Sigmoid colon (tissue), 7 donors: ENCODE results near the gene TP53BP1. TPM values are rescaled to one million over a fixed set of nuclear protein-coding genes. Genes with fewer than 3 reads are reported as not detected.

Experiments used
- DNase-seq: peaks from one replicate; pipeline ENCODE4 v3.0.0-alpha.2; 2019
- H3K27ac ChIP-seq, 4 donors: fragments of 200-600 bp; sonication (generic); one replicate each; pipeline ENCODE4 v1.5.1; 2016 to 2019; ENCODE audit warnings: mild to moderate bottlenecking in 1 of 4
- H3K27me3 ChIP-seq, 3 donors: fragments of 200-600 bp; sonication (generic); one replicate each; pipeline ENCODE4 v1.5.1; 2019; ENCODE audit warnings: mild to moderate bottlenecking in 1 of 3
- H3K36me3 ChIP-seq, 4 donors: fragments of 200-600 bp; sonication (generic); one replicate each; pipeline ENCODE4 v1.5.1; 2016 to 2019
- H3K4me1 ChIP-seq, 4 donors: fragments of 200-600 bp; sonication (generic); one replicate each; pipeline ENCODE4 v1.5.1; 2017 to 2019
- H3K4me3 ChIP-seq, 4 donors: fragments of 200-600 bp; sonication (generic); one replicate each; pipeline ENCODE4 v1.5.1; 2017 to 2019; ENCODE audit warnings: mild to moderate bottlenecking in 2 of 4, moderate library complexity in 1 of 4
- H3K9me3 ChIP-seq, 4 donors: fragments of 200-600 bp in 3 of 4; sonication (generic) in 3 of 4; one replicate each; pipeline versions ENCODE4 v1.5.1 to v1.6.1; 2013 to 2019
- EP300 ChIP-seq, 4 donors: sonication (generic); formaldehyde crosslinking; IDR thresholded peaks; one replicate each; pipeline ENCODE4 v1.6.1; 2017; ENCODE audit warnings: antibody characterized with exemption in 4 of 4
- POLR2A ChIP-seq, 2 donors: fragments of 450-650 bp; IDR thresholded peaks; one replicate each; pipeline ENCODE4 v1.6.1; 2016; ENCODE audit warnings: antibody characterized with exemption in 2 of 2, mild to moderate bottlenecking in 2 of 2, moderate library complexity in 2 of 2
- POLR2AphosphoS5 ChIP-seq, 4 donors: sonication (generic); formaldehyde crosslinking; IDR thresholded peaks; one replicate each; pipeline ENCODE4 v1.6.1; 2017; ENCODE audit warnings: antibody characterized with exemption in 4 of 4
- WGBS, 2 donors: extraction: QIAGEN DNeasy Blood & Tissue Kit; methylation state at CpG; one replicate each; pipeline ENCODE4 v1.1.7; 2013; 5-methylcytosine and 5-hydroxymethylcytosine counted together
- intact Hi-C: fragments of 100-400 bp; cut with DNase I; formaldehyde crosslinking; loops from one replicate; pipeline ENCODE4 v1.15.1; 2023
- polyA plus RNA-seq, 3 donors: library from polyadenylated mRNA; stranded (reverse); fragments of 200-250 nt; gene quantifications; one replicate each; pipeline ENCODE4 v1.2.3, GENCODE V29; 2013
- total RNA-seq, 4 donors: library from RNA; depleted of rRNA; stranded (reverse); fragments of >200 nt; gene quantifications; one replicate each; pipeline ENCODE4 v1.1.0, GENCODE V29; 2016
- TF ChIP-seq, protein P1 (sequence below), 4 experiments: fragments of 450-650 bp in 3 of 4; fragments of 200-600 bp in 1 of 4; IDR thresholded peaks; one replicate each; pipeline ENCODE4 v1.5.1; 2016 to 2019; ENCODE audit warnings: antibody characterized with exemption in 4 of 4, mild to moderate bottlenecking in 3 of 4, moderate library complexity in 2 of 4
- donor health status: healthy with polysubstance abuse.
- donor health status: Bipolar disorder and iron deficiency.
- donor health status: healthy.

Gene TP53BP1
- total and polyA plus RNA-seq, 7 donors = 1.8 to 63.4 (median 38.3) TPM

- no peak overlapping the region for H3K4me3 ChIP-seq
- no peaks in the 10 kb centered on the region for H3K9me3 ChIP-seq
- no peak for TF ChIP-seq POLR2A (IDR thresholded peaks at IDR 0.05)
- TF ChIP-seq, protein P1, sequence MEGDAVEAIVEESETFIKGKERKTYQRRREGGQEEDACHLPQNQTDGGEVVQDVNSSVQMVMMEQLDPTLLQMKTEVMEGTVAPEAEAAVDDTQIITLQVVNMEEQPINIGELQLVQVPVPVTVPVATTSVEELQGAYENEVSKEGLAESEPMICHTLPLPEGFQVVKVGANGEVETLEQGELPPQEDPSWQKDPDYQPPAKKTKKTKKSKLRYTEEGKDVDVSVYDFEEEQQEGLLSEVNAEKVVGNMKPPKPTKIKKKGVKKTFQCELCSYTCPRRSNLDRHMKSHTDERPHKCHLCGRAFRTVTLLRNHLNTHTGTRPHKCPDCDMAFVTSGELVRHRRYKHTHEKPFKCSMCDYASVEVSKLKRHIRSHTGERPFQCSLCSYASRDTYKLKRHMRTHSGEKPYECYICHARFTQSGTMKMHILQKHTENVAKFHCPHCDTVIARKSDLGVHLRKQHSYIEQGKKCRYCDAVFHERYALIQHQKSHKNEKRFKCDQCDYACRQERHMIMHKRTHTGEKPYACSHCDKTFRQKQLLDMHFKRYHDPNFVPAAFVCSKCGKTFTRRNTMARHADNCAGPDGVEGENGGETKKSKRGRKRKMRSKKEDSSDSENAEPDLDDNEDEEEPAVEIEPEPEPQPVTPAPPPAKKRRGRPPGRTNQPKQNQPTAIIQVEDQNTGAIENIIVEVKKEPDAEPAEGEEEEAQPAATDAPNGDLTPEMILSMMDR (IDR thresholded peaks at IDR 0.05) = no peak
- TF ChIP-seq POLR2AphosphoS5 (IDR thresholded peaks at IDR 0.05) = no peak
- no peaks in the 10 kb centered on the region for H3K27me3 ChIP-seq
- intact Hi-C loops = loop anchor here (5.0 kb wide), 1 partner anchor 37 kb away; no protein-coding TSS in a partner anchor
- H3K27ac ChIP-seq = no peak overlapping the region
- no peak for DNase-seq
- H3K36me3 ChIP-seq = peaks cover 37 to 86% (median 52%) of the 10 kb centered on the region in 4 donors
- peaks cover 0 to 8% (median 2%) of the 10 kb centered on the region in 4 donors for H3K4me1 ChIP-seq
- 88 to 92% methylated on average over 4 of the region's 4 CpGs for WGBS, 2 donors
These were observed 31.4 kb upstream of the TP53BP1 start for GRCh38 chr15:43524254-43524845.

- intact Hi-C loops = loop anchor here (5.0 kb wide), 1 partner anchor 36 kb away; no protein-coding TSS in a partner anchor
- no peaks in the 10 kb centered on the region for H3K9me3 ChIP-seq
- peaks cover 0 to 15% (median 6%) of the 10 kb centered on the region in 4 donors for H3K4me1 ChIP-seq
- H3K27me3 ChIP-seq = no peaks in the 10 kb centered on the region
- TF ChIP-seq, protein P1 (IDR thresholded peaks at IDR 0.05) = no peak
- TF ChIP-seq POLR2A (IDR thresholded peaks at IDR 0.05) (no peak), POLR2AphosphoS5 (IDR thresholded peaks at IDR 0.05) (no peak), EP300 (IDR thresholded peaks at IDR 0.05) (no peak)
- peaks cover 37 to 82% (median 52%) of the 10 kb centered on the region in 4 donors for H3K36me3 ChIP-seq
- H3K4me3 ChIP-seq = no peak overlapping the region
- no peak overlapping the region for H3K27ac ChIP-seq
- no peak for DNase-seq
- 88 to 90% methylated on average over 7 of the region's 7 CpGs for WGBS, 2 donors
These were observed 30.7 kb upstream of the TP53BP1 start for GRCh38 chr15:43523646-43524045.

DNA sequence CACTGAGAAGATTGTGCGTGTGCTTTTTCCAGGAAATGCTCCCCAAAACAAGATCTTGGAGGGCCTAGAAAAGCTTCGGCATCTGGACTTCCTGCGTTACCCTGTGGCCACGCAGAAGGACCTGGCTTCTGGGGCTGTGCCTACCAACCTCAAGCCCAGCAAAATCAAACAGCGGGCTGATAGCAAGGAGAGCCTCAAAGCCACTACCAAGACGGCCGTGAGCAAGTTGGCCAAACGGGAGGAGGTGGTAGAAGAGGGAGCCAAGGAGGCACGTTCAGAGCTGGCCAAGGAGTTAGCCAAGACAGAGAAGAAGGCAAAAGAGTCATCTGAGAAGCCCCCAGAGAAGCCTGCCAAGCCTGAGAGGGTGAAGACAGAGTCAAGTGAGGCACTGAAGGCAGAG, 29.3 kb upstream of the TP53BP1 start:
- intact Hi-C loops = loop anchor here (5.0 kb wide), 1 partner anchor 35 kb away; no protein-coding TSS in a partner anchor
- Histone ChIP-seq H3K4me3 (no peak overlapping the region), H3K9me3 (no peaks in the 10 kb centered on the region), H3K4me1 (peaks cover 0 to 17% (median 6%) of the 10 kb centered on the region in 4 donors), H3K36me3 (peaks cover 37 to 68% (median 52%) of the 10 kb centered on the region in 4 donors), H3K27ac (no peak overlapping the region), H3K27me3 (no peaks in the 10 kb centered on the region)
- 85 to 90% methylated on average over 9 of the region's 9 CpGs for WGBS, 2 donors
- no peak for DNase-seq
- TF ChIP-seq POLR2A (IDR thresholded peaks at IDR 0.05) (no peak), POLR2AphosphoS5 (IDR thresholded peaks at IDR 0.05) (no peak), EP300 (IDR thresholded peaks at IDR 0.05) (no peak)
- TF ChIP-seq, protein P1 (IDR thresholded peaks at IDR 0.05) = no peak

DNA sequence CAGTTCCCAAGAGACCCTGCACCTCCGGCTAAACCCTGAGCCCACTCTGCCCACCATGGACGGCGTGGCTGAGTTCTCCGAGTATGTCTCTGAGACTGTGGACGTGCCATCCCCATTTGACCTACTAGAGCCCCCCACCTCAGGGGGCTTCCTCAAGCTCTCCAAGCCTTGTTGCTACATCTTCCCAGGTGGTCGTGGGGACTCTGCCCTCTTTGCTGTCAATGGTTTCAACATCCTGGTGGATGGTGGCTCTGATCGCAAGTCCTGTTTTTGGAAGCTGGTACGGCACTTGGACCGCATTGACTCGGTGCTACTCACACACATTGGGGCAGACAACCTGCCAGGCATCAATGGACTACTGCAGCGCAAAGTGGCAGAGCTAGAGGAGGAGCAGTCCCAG, 28.5 kb upstream of the TP53BP1 start:
- Histone ChIP-seq H3K9me3 (no peaks in the 10 kb centered on the region), H3K36me3 (peaks cover 37 to 60% (median 47%) of the 10 kb centered on the region in 4 donors), H3K27me3 (no peaks in the 10 kb centered on the region), H3K27ac (no peak overlapping the region), H3K4me3 (no peak overlapping the region), H3K4me1 (peaks cover 0 to 25% (median 14%) of the 10 kb centered on the region in 4 donors)
- TF ChIP-seq EP300 (IDR thresholded peaks at IDR 0.05) = no peak
- TF ChIP-seq POLR2AphosphoS5 (IDR thresholded peaks at IDR 0.05) = no peak
- TF ChIP-seq, protein P1 (IDR thresholded peaks at IDR 0.05) = no peak
- TF ChIP-seq POLR2A (IDR thresholded peaks at IDR 0.05) = no peak
- no peak for DNase-seq
- WGBS, 2 donors = 93 to 94% methylated on average over 11 of the region's 11 CpGs
- intact Hi-C loops = loop anchor here (5.0 kb wide), 1 partner anchor 34 kb away; no protein-coding TSS in a partner anchor
